Measurements from ENCODE around the gene ACSM4. TPM values are rescaled to one million over a fixed set of nuclear protein-coding genes. Genes with fewer than 3 reads are reported as not detected.

The ACSM4 gene, protein sequence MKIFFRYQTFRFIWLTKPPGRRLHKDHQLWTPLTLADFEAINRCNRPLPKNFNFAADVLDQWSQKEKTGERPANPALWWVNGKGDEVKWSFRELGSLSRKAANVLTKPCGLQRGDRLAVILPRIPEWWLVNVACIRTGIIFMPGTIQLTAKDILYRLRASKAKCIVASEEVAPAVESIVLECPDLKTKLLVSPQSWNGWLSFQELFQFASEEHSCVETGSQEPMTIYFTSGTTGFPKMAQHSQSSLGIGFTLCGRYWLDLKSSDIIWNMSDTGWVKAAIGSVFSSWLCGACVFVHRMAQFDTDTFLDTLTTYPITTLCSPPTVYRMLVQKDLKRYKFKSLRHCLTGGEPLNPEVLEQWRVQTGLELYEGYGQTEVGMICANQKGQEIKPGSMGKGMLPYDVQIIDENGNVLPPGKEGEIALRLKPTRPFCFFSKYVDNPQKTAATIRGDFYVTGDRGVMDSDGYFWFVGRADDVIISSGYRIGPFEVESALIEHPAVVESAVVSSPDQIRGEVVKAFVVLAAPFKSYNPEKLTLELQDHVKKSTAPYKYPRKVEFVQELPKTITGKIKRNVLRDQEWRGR
- total RNA-seq (2014; rRNA removed; shearing (Covaris generic)) (not detected in 2 replicates), polyA plus RNA-seq (2016; fragmentation: Nextera tagmentation; extraction: Ambion mirVana) (not detected in 2 replicates)

DNA sequence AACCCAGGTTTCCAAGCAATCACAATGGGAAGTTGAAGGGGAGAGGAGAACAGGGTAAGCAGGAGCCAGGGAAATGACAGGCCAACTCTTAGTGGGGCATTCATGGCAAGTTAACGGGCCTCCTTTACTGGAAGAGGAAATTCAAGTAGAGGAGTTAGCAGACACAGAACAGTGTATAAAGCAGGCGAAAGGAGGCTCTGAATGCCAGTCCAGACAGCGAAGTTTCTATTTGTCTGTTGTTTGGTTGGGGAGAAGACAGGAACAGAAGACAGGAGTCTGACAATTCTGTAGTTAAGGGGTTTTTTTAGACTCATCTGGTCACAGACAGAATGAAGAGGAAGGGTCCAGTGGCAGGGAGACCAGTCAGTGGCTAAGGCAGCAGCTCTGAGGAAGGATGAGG, at the start of gene ACSM4:
Gene ACSM4, plus strand, starts transcription at position 301 of the 400 bp plus-strand sequence. CDS start 260 bp downstream, outside the sequence.
- DNase-seq: no peak

DNA sequence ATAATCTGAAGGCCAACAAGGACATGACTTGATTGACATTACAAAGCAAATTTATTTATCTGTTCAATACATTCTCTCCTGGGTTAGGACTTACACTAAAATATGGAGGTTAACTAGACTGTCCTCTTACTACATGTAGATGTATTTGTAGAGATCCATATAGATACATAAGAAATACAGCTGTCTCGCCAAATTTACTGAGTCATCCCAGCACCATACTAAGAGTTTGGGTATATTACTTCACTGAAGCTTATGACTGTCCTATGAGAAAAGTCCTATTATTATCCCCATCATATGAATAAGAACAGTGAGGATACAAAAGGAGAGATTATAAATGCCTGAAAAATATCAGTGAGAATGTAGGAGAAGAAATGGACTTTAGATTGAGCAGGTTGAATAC, 44.8 kb upstream of the ACSM4 start:
- WGBS, 2 experiments (ENCODE audit: low coverage in 1 of 2, low lambda C conversion rate in 2 of 2, missing lambda C conversion rate in 2 of 2): 0 to 3% methylated on average over 1 of the region's 1 CpG
- no peak overlapping the region for H3K9ac ChIP-seq
- H3K9me2 ChIP-seq (ENCODE audit: insufficient read depth): no peaks in the 10 kb centered on the region
- H3K27ac ChIP-seq: no peak overlapping the region
- no peaks in the 10 kb centered on the region for H3K79me2 ChIP-seq (ENCODE audit: insufficient read depth)
- no peaks in the 10 kb centered on the region for H3K9me3 ChIP-seq (ENCODE audit: low read depth)
- H3F3A ChIP-seq (ENCODE audit: insufficient read depth): no peaks in the 10 kb centered on the region
- in situ Hi-C loops (cut with MboI): no loop called here
- no peaks in the 10 kb centered on the region for H3K4me1 ChIP-seq (ENCODE audit: insufficient read depth)
- no peak for DNase-seq
- H2AFZ ChIP-seq: no peak overlapping the region
- H3K4me2 ChIP-seq (ENCODE audit: unreplicated experiment): no peak overlapping the region
- no peaks in the 10 kb centered on the region for H4K20me1 ChIP-seq (ENCODE audit: insufficient read depth)
- H3K36me3 ChIP-seq (ENCODE audit: low read depth): no peaks in the 10 kb centered on the region
- H3K4me3 ChIP-seq: no peak overlapping the region
- H3K27me3 ChIP-seq (replicated peaks; ENCODE audit: insufficient read depth): peaks cover 12% of the 10 kb centered on the region; the same call in 1 of the 2 replicates
- TF ChIP-seq EZH2 (IDR thresholded peaks at IDR 0.05; ENCODE audit: insufficient read depth, poor library complexity, severe bottlenecking): no peak
- no peak for TF ChIP-seq EZH2phosphoT487 (IDR thresholded peaks at IDR 0.05; ENCODE audit: insufficient read depth, low read depth)

More for the DNA sequence above, at the start of gene ACSM4:
- Histone ChIP-seq H2AFZ (no peak within 1 kb of the TSS), H3K79me2 (ENCODE audit: insufficient read depth) (no peaks in the 10 kb centered on the region), H3K4me2 (ENCODE audit: unreplicated experiment) (no peak within 1 kb of the TSS), H3K36me3 (ENCODE audit: low read depth) (no peaks in the 10 kb centered on the region), H3K9me2 (ENCODE audit: insufficient read depth) (no peaks in the 10 kb centered on the region), H3K4me3 (no peak within 1 kb of the TSS), H3K9me3 (ENCODE audit: low read depth) (no peaks in the 10 kb centered on the region), H3K27me3 (replicated peaks; ENCODE audit: insufficient read depth) (peaks cover 32% of the 10 kb centered on the region), H3F3A (ENCODE audit: insufficient read depth) (no peaks in the 10 kb centered on the region), H4K20me1 (ENCODE audit: insufficient read depth) (no peaks in the 10 kb centered on the region), H3K4me1 (ENCODE audit: insufficient read depth) (no peaks in the 10 kb centered on the region), H3K9ac (no peak within 1 kb of the TSS), H3K27ac (no peak within 1 kb of the TSS)
- WGBS, 2 experiments (ENCODE audit: low coverage in 1 of 2, low lambda C conversion rate in 2 of 2, missing lambda C conversion rate in 2 of 2): 25% methylated on average over 3 of the region's 3 CpGs
- in situ Hi-C loops (cut with MboI): no loop called here
- TF ChIP-seq EZH2 (IDR thresholded peaks at IDR 0.05; ENCODE audit: insufficient read depth, poor library complexity, severe bottlenecking) (no peak), EZH2phosphoT487 (IDR thresholded peaks at IDR 0.05; ENCODE audit: insufficient read depth, low read depth) (no peak)

DNA sequence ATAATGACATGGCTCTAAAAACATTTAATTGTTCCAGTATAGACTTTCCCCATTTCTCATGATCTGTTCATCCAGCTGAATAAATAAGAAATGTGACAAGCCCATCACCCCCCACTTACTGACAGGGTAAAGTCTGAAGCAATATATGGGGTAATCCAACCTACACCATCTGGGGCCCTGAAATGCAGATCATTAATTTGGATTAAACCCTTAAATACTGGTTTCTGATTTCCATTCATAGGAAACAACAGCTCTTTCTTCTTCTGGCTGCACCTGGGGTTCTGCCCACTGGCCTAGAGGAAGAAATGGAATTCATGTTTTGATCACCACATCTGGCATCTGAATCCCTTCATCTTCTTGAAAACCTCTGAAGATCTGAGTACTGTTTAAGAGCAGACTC, 39.3 kb upstream of the ACSM4 start:
- peaks cover 11% of the 10 kb centered on the region for H3K27me3 ChIP-seq (replicated peaks; ENCODE audit: insufficient read depth)
- no peak for TF ChIP-seq EZH2 (IDR thresholded peaks at IDR 0.05; ENCODE audit: insufficient read depth, poor library complexity, severe bottlenecking)
- TF ChIP-seq EZH2phosphoT487 (IDR thresholded peaks at IDR 0.05; ENCODE audit: insufficient read depth, low read depth): no peak
- H3K79me2 ChIP-seq (ENCODE audit: insufficient read depth): no peaks in the 10 kb centered on the region
- H3K36me3 ChIP-seq (ENCODE audit: low read depth): no peaks in the 10 kb centered on the region
- H3K9me2 ChIP-seq (ENCODE audit: insufficient read depth): no peaks in the 10 kb centered on the region
- H3K4me2 ChIP-seq (ENCODE audit: unreplicated experiment): no peak overlapping the region
- no peaks in the 10 kb centered on the region for H3F3A ChIP-seq (ENCODE audit: insufficient read depth)
- H3K4me3 ChIP-seq: no peak overlapping the region
- H3K9ac ChIP-seq: no peak overlapping the region
- H2AFZ ChIP-seq: no peak overlapping the region
- H3K4me1 ChIP-seq (ENCODE audit: insufficient read depth): no peaks in the 10 kb centered on the region
- H3K9me3 ChIP-seq (ENCODE audit: low read depth): no peaks in the 10 kb centered on the region
- DNase-seq: no peak
- in situ Hi-C loops (cut with MboI): no loop called here
- H4K20me1 ChIP-seq (ENCODE audit: insufficient read depth): no peaks in the 10 kb centered on the region
- no peak overlapping the region for H3K27ac ChIP-seq

DNA sequence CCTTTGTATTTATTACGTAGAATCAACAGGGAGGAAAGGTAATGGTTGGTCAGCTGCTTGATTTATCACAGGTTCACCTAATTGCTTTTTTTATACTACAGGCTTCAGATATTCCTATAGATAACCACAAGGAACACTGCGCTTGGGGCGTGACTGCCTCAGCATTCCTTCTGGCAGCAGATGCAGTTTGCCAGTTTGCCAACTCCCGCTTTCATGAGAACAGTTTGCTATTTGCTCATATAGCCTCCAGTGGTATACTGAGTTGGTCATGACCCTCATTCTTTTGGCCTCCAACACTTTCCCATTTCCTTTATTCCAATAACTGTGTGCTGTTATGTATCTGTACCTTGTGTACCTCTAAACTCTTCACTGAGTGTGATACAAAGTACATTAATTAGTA, 38.6 kb upstream of the ACSM4 start:
- in situ Hi-C loops (cut with MboI): no loop called here
- H3K4me3 ChIP-seq: no peak overlapping the region
- H3K9ac ChIP-seq: no peak overlapping the region
- no peak overlapping the region for H3K4me2 ChIP-seq (ENCODE audit: unreplicated experiment)
- H3F3A ChIP-seq (ENCODE audit: insufficient read depth): no peaks in the 10 kb centered on the region
- no peaks in the 10 kb centered on the region for H3K36me3 ChIP-seq (ENCODE audit: low read depth)
- no peak overlapping the region for H3K27ac ChIP-seq
- H3K4me1 ChIP-seq (ENCODE audit: insufficient read depth): no peaks in the 10 kb centered on the region
- TF ChIP-seq EZH2 (IDR thresholded peaks at IDR 0.05; ENCODE audit: insufficient read depth, poor library complexity, severe bottlenecking) (no peak), EZH2phosphoT487 (IDR thresholded peaks at IDR 0.05; ENCODE audit: insufficient read depth, low read depth) (no peak)
- H3K9me3 ChIP-seq (ENCODE audit: low read depth): no peaks in the 10 kb centered on the region
- H2AFZ ChIP-seq: no peak overlapping the region
- 36 to 39% methylated on average over 4 of the region's 4 CpGs for WGBS, 2 experiments (ENCODE audit: low coverage in 1 of 2, low lambda C conversion rate in 2 of 2, missing lambda C conversion rate in 2 of 2)
- H4K20me1 ChIP-seq (ENCODE audit: insufficient read depth): no peaks in the 10 kb centered on the region
- DNase-seq: no peak
- H3K79me2 ChIP-seq (ENCODE audit: insufficient read depth): no peaks in the 10 kb centered on the region
- no peaks in the 10 kb centered on the region for H3K9me2 ChIP-seq (ENCODE audit: insufficient read depth)
- H3K27me3 ChIP-seq (replicated peaks; ENCODE audit: insufficient read depth): peaks cover 8% of the 10 kb centered on the region

Data from GM23248 (cell line).